GM12864 (cell line): Measurements from ENCODE around the gene DOLPP1.
A peak's percentile ranks its signal among the peaks of the same experiment; 100 is the strongest.
"Not testable (repeated sequence)": the region's sequence is repeated elsewhere in the genome, so short reads cannot be mapped to it uniquely, and the experiment has no call there.

Experiments
- DNase-seq: peaks from one replicate; pipeline ENCODE4 v3.0.0-alpha.2; 2011; ENCODE audit warnings: low read depth
- H3K4me3 ChIP-seq: 2 replicates; pipeline ENCODE4 v1.5.1; 2011; ENCODE audit warnings: mild to moderate bottlenecking, low read depth, low read length, control low read depth
- CTCF ChIP-seq: IDR thresholded peaks from 2 replicates; pipeline ENCODE4 v1.5.1; 2011; ENCODE audit warnings: low read depth, mild to moderate bottlenecking, moderate library complexity, low read length, control low read depth, inconsistent platforms; ENCODE audit errors: missing control alignments

DOLPP1 gene

DNA sequence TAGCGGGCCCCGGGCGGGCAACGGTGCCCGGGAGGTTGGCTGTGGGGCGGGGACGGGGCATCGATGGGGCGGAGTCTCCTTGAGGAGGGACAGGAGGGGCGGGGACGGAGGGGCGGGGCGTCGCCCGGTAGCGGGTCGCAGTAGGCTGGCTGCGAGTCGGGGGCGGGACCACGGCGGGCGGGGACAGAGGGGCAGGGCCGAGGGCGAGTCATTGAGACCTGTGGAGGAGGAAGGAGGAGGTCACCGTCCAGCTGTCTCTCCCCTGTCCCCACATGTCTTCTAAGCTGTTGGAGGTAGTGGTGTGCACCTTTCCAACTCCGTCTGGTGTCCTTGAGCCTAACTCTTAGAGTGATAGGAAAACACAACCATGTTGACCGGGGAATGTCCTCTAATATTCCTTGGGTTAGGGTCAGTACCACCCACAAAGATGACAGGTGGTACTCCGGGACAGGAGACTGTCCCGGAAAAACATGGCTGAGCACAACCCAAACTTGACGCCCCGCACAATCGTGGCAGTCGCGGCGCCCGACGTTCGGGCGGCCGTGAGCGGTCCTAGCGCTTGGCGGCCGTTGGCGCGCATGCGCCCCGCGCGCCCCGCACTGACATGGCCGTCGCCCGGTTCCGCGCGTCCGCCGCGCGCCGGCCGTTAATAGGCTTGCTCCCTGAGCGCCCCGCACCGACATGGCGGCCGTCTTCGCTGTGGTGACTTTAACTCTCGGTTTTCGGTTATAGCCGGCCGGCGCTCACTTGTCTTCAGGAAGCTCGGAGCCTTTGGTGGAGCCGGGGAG is 30.0 kb downstream of the DOLPP1 start, which contains the start of the genes CRAT and PTPA:
TSS of gene CRAT (minus strand) at position 54 of the 788 bp plus-strand sequence. CDS start 284 bp downstream, outside the sequence.
TSS of gene PTPA (plus strand) at position 676 of the 788 bp plus-strand sequence. CDS start 186 bp downstream, outside the sequence.
- no peak for TF ChIP-seq CTCF

GRCh38 chr9:129111528-129112151 is 30.7 kb downstream of the DOLPP1 start:
- no peak for TF ChIP-seq CTCF
- peak overlapping the region; percentile 81 for H3K4me3 ChIP-seq
- no peak for DNase-seq

More for the DNA sequence above, 30.0 kb downstream of the DOLPP1 start, which contains the start of the genes CRAT and PTPA:
- peak; percentile 73 for DNase-seq
- peak within 1 kb of the TSS; percentile 81 for H3K4me3 ChIP-seq

DNA sequence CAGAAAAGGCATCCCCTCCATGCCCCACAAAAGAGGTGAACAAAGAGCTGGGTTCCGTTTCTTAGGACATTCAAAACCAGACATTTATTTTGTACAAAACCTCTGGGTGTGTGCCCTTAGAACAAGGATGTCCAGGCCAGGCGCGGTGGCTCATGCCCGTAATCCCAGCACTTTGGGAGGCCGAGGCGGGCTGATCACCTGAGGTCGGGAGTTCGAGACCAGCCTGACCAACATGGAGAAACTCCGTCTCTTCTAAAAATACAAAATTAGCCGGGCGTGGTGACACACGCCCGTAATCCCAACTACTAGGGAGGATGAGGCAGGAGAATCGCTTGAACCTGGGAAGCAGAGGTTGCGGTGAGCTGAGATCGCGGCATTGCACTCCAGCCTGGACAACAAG is 31.6 kb downstream of the DOLPP1 start:
- peak overlapping the region; percentile 81 for H3K4me3 ChIP-seq
- DNase-seq = not testable (repeated sequence)

GRCh38 chr9:129113645-129114304 is 32.9 kb downstream of the DOLPP1 start:
- H3K4me3 ChIP-seq = no peak overlapping the region
- DNase-seq = no peak
- TF ChIP-seq CTCF = no peak

DNA sequence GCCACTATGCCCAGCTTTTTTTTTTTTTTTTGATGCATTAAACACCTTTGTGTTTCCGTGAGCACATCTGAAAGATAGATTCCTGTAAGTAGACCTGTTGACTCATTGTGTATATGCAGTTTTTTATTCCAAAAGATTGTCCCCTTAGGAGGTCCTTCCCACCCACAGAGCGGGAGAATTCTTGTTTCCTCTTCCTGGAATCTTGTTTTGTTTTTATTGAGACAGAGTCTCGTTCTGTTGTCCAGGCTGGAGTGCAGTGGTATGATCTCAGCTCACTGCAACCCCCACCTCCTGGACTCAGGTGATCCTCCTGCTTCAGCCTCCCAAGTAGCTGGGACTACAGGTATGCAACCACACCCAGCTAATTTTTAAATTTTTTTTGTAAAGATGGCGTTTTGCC is 37.9 kb downstream of the DOLPP1 start:
- H3K4me3 ChIP-seq = no peak overlapping the region
- no peak for TF ChIP-seq CTCF
- no peak for DNase-seq

- no peak for TF ChIP-seq CTCF
- no peak overlapping the region for H3K4me3 ChIP-seq
- DNase-seq = no peak
These were observed 40.6 kb downstream of the DOLPP1 start for GRCh38 chr9:129121483-129121882.

DNA sequence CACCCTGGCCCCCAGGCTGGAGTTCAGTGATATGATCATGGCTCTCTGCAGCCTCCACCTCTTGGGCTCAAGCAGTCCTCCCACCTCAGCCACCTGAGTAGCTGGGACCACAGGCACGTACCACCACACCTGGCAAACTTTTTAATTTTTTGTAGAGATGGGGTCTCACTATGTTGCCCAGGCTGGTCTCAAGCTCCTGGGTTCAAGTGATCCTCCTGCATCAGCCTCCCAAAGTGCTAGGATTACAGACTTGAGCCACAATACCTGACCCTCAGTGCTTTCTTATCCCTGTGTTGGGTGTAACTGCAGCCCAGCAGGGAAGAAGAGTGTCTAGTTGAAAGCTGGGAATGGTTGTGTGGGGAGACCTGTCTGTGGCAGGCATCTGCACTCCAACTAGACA is 41.2 kb downstream of the DOLPP1 start:
- TF ChIP-seq CTCF = no peak
- no peak overlapping the region for H3K4me3 ChIP-seq

GRCh38 chr9:129122976-129123375 is 42.1 kb downstream of the DOLPP1 start:
- H3K4me3 ChIP-seq, DNase-seq: not testable (repeated sequence)

More for the DNA sequence above, 41.2 kb downstream of the DOLPP1 start:
- DNase-seq = no peak
